HEK293T (cell line): ENCODE results near the gene GADD45GIP1.

Experiments used
- ARNT ChIP-seq: fragments of 450-650 bp; IDR thresholded peaks from 2 replicates; pipeline ENCODE4 v1.6.1; 2017; ENCODE audit warnings: mild to moderate bottlenecking
- BHLHE40 ChIP-seq: fragments of 450-650 bp; IDR thresholded peaks from 2 replicates; pipeline ENCODE4 v1.6.1; 2016; ENCODE audit warnings: mild to moderate bottlenecking, moderate library complexity, borderline replicate concordance
- CTBP1 ChIP-seq: fragments of 450-650 bp; IDR thresholded peaks from 2 replicates; pipeline ENCODE4 v1.6.1; 2016; ENCODE audit warnings: borderline replicate concordance
- ELF4 ChIP-seq: fragments of 450-650 bp; IDR thresholded peaks from 2 replicates; pipeline ENCODE4 v1.6.1; 2017; ENCODE audit warnings: antibody characterized with exemption
- FOXA1 ChIP-seq: fragments of 450-650 bp; IDR thresholded peaks from 2 replicates; pipeline ENCODE4 v1.6.1; 2016; ENCODE audit warnings: mild to moderate bottlenecking
- FOXK2 ChIP-seq: fragments of 450-650 bp; IDR thresholded peaks from 2 replicates; pipeline ENCODE4 v1.6.1; 2016; ENCODE audit warnings: mild to moderate bottlenecking
- FOXM1 ChIP-seq: fragments of 450-650 bp; IDR thresholded peaks from 2 replicates; pipeline ENCODE4 v1.6.1; 2017; ENCODE audit warnings: mild to moderate bottlenecking, borderline replicate concordance
- L3MBTL2 ChIP-seq: fragments of 450-650 bp; conservative IDR thresholded peaks from 2 replicates; pipeline ENCODE4 v1.6.1; 2016; ENCODE audit warnings: mild to moderate bottlenecking
- LEF1 ChIP-seq: fragments of 450-650 bp; IDR thresholded peaks from 2 replicates; pipeline ENCODE4 v1.6.1; 2017; ENCODE audit warnings: mild to moderate bottlenecking, borderline replicate concordance
- PKNOX1 ChIP-seq: fragments of 450-650 bp; IDR thresholded peaks from 2 replicates; pipeline ENCODE4 v1.6.1; 2016
- SP1 ChIP-seq: fragments of 450-650 bp; IDR thresholded peaks from 2 replicates; pipeline ENCODE4 v1.6.1; 2017
- SUZ12 ChIP-seq: fragments of 450-650 bp; IDR thresholded peaks from 2 replicates; pipeline ENCODE4 v1.6.1; 2016; ENCODE audit warnings: mild to moderate bottlenecking
- ZNF384 ChIP-seq: fragments of 450-650 bp; IDR thresholded peaks from 2 replicates; pipeline ENCODE4 v1.6.1; 2016

GRCh38 chr19:13005253-13005652 is 48.2 kb upstream of the GADD45GIP1 start:
- TF ChIP-seq ZNF384 = no peak
- TF ChIP-seq LEF1 = no peak
- TF ChIP-seq L3MBTL2 = no peak
- TF ChIP-seq PKNOX1 = no peak
- TF ChIP-seq ARNT = no peak
- TF ChIP-seq SUZ12 = no peak
- no peak for TF ChIP-seq FOXM1
- TF ChIP-seq FOXA1 = no peak
- TF ChIP-seq ELF4 = no peak
- no peak for TF ChIP-seq SP1
- no peak for TF ChIP-seq CTBP1
- TF ChIP-seq FOXK2 = no peak
- no peak for TF ChIP-seq BHLHE40
